Measurements from ENCODE around the gene MAST4.

GRCh38 chr5:67181648-67182221, 585.5 kb downstream of the MAST4 start:
- TF ChIP-seq POLR2A (IDR thresholded peaks at IDR 0.05) (no peak), CTCF (IDR thresholded peaks at IDR 0.05) (no peak)

All from tibial nerve (tissue), 3 donors.